Stimulated activated CD4-positive, alpha-beta T cell treated with anti-CD3 and anti-CD28 coated beads, TNF-alpha, amount 100 ng/mL, for 1 hour (primary cell): ENCODE measurements around the gene PANK4.

Experiments
- DNase-seq, 3 donors: peaks; one replicate each; pipeline ENCODE4 v3.0.0-alpha.2; 2020; ENCODE audit warnings: low read depth in 3 of 3, low spot score in 1 of 3

PANK4 gene

GRCh38 chr1:2530513-2531361 is 4.3 kb upstream of the PANK4 start:
- no peak for DNase-seq

- no peak for DNase-seq
Measured at GRCh38 chr1:2529784-2530512, 3.6 kb upstream of the PANK4 start, which contains the start of gene HES5. Gene HES5 (minus strand): TSS chr1:2530263. CDS start chr1:2530164, 99 bp downstream.

GRCh38 chr1:2528966-2529783 is 2.8 kb upstream of the PANK4 start:
- peak in 1 of 3 donors; percentile 46 for DNase-seq

- DNase-seq = no peak
Measured at GRCh38 chr1:2528611-2528965, 2.2 kb upstream of the PANK4 start.

GRCh38 chr1:2528016-2528415 is 1.6 kb upstream of the PANK4 start:
- no peak for DNase-seq

GRCh38 chr1:2527556-2527860 is 1.1 kb upstream of the PANK4 start:
- no peak for DNase-seq

GRCh38 chr1:2526824-2527555 is 594 bp upstream of the PANK4 start:
- DNase-seq = peak in 1 of 3 donors; percentile 41

- no peak for DNase-seq
Measured at GRCh38 chr1:2525572-2525919, 850 bp downstream of the PANK4 start.

- no peak for DNase-seq
Measured at GRCh38 chr1:2523891-2524609, 2.3 kb downstream of the PANK4 start.

GRCh38 chr1:2523191-2523890 is 3.1 kb downstream of the PANK4 start:
- DNase-seq = no peak

- no peak for DNase-seq
Measured at GRCh38 chr1:2522230-2522629, 4.2 kb downstream of the PANK4 start.

GRCh38 chr1:2520806-2521205 is 5.6 kb downstream of the PANK4 start:
- no peak for DNase-seq

- DNase-seq = no peak
Measured at GRCh38 chr1:2520206-2520605, 6.2 kb downstream of the PANK4 start.

GRCh38 chr1:2519729-2520128 is 6.7 kb downstream of the PANK4 start:
- DNase-seq = no peak

GRCh38 chr1:2519029-2519685 is 7.2 kb downstream of the PANK4 start:
- DNase-seq = no peak

GRCh38 chr1:2518528-2518927 is 7.9 kb downstream of the PANK4 start:
- no peak for DNase-seq

- no peak for DNase-seq
Measured at GRCh38 chr1:2517966-2518365, 8.4 kb downstream of the PANK4 start.

- no peak for DNase-seq
Measured at GRCh38 chr1:2516946-2517345, 9.4 kb downstream of the PANK4 start.

- DNase-seq = no peak
Measured at GRCh38 chr1:2516124-2516523, 10.3 kb downstream of the PANK4 start.

- no peak for DNase-seq
Measured at GRCh38 chr1:2515763-2516080, 10.7 kb downstream of the PANK4 start.
